ENCODE data around the gene TDRD10.
"Not testable (repeated sequence)": the region's sequence is repeated elsewhere in the genome, so short reads cannot be mapped to it uniquely, and the experiment has no call there.

The TDRD10 gene

GRCh38 chr1:154519591-154519991 is 17.6 kb downstream of the TDRD10 start:
- no peak for DNase-seq (ENCODE audit: low read depth, low spot score)
- H3K4me1 ChIP-seq (ENCODE audit: insufficient read depth, insufficient read length) = peaks cover 2% of the 10 kb centered on the region
- no peaks in the 10 kb centered on the region for H3K9me3 ChIP-seq (ENCODE audit: insufficient read depth, low read length)
- no peak overlapping the region for H3K4me3 ChIP-seq (ENCODE audit: insufficient read length, low read depth)
- no peaks in the 10 kb centered on the region for H3K27me3 ChIP-seq (ENCODE audit: insufficient read depth, insufficient read length)
- H3K36me3 ChIP-seq (ENCODE audit: insufficient read depth, insufficient read length, low read length) = no peaks in the 10 kb centered on the region
- TF ChIP-seq YY1 (IDR thresholded peaks at IDR 0.05; ENCODE audit: insufficient read depth, insufficient read length) (no peak), ZNF274 (IDR thresholded peaks at IDR 0.05; ENCODE audit: low read depth, low read length) (no peak), SUZ12 (IDR thresholded peaks at IDR 0.05; ENCODE audit: extremely low read depth, insufficient read depth, insufficient read length) (no peak)
- no peak overlapping the region for H3K9ac ChIP-seq (ENCODE audit: insufficient read length, low read depth)

- peaks cover 5% of the 10 kb centered on the region for H3K4me1 ChIP-seq (ENCODE audit: insufficient read depth, insufficient read length)
- H3K27me3 ChIP-seq (ENCODE audit: insufficient read depth, insufficient read length) = no peaks in the 10 kb centered on the region
- no peaks in the 10 kb centered on the region for H3K9me3 ChIP-seq (ENCODE audit: insufficient read depth, low read length)
- DNase-seq (ENCODE audit: low read depth, low spot score) = no peak
- no peak overlapping the region for H3K4me3 ChIP-seq (ENCODE audit: insufficient read length, low read depth)
- H3K36me3 ChIP-seq (ENCODE audit: insufficient read depth, insufficient read length, low read length) = no peaks in the 10 kb centered on the region
- no peak overlapping the region for H3K9ac ChIP-seq (ENCODE audit: insufficient read length, low read depth)
- TF ChIP-seq ZNF274 (IDR thresholded peaks at IDR 0.05; ENCODE audit: low read depth, low read length) (no peak), SUZ12 (IDR thresholded peaks at IDR 0.05; ENCODE audit: extremely low read depth, insufficient read depth, insufficient read length) (no peak)
Measured at GRCh38 chr1:154520333-154520732, 18.3 kb downstream of the TDRD10 start.

GRCh38 chr1:154521695-154522094 is 19.7 kb downstream of the TDRD10 start:
- TF ChIP-seq ZNF274 (IDR thresholded peaks at IDR 0.05; ENCODE audit: low read depth, low read length) (no peak), YY1 (IDR thresholded peaks at IDR 0.05; ENCODE audit: insufficient read depth, insufficient read length) (no peak), SUZ12 (IDR thresholded peaks at IDR 0.05; ENCODE audit: extremely low read depth, insufficient read depth, insufficient read length) (no peak)
- Histone ChIP-seq H3K36me3 (ENCODE audit: insufficient read depth, insufficient read length, low read length) (no peaks in the 10 kb centered on the region), H3K9me3 (ENCODE audit: insufficient read depth, low read length) (no peaks in the 10 kb centered on the region), H3K9ac (ENCODE audit: insufficient read length, low read depth) (no peak overlapping the region), H3K4me3 (ENCODE audit: insufficient read length, low read depth) (no peak overlapping the region), H3K4me1 (ENCODE audit: insufficient read depth, insufficient read length) (peaks cover 5% of the 10 kb centered on the region), H3K27me3 (ENCODE audit: insufficient read depth, insufficient read length) (no peaks in the 10 kb centered on the region)
- DNase-seq (ENCODE audit: low read depth, low spot score) = no peak

- Histone ChIP-seq H3K36me3 (ENCODE audit: insufficient read depth, insufficient read length, low read length) (no peaks in the 10 kb centered on the region), H3K27me3 (ENCODE audit: insufficient read depth, insufficient read length) (no peaks in the 10 kb centered on the region), H3K9ac (ENCODE audit: insufficient read length, low read depth) (no peak overlapping the region), H3K4me3 (ENCODE audit: insufficient read length, low read depth) (no peak overlapping the region), H3K4me1 (ENCODE audit: insufficient read depth, insufficient read length) (peaks cover 2% of the 10 kb centered on the region), H3K9me3 (ENCODE audit: insufficient read depth, low read length) (no peaks in the 10 kb centered on the region)
- TF ChIP-seq YY1 (IDR thresholded peaks at IDR 0.05; ENCODE audit: insufficient read depth, insufficient read length) (no peak), ZNF274 (IDR thresholded peaks at IDR 0.05; ENCODE audit: low read depth, low read length) (no peak), SUZ12 (IDR thresholded peaks at IDR 0.05; ENCODE audit: extremely low read depth, insufficient read depth, insufficient read length) (no peak)
- no peak for DNase-seq (ENCODE audit: low read depth, low spot score)
Measured at GRCh38 chr1:154524881-154525280, 22.9 kb downstream of the TDRD10 start.

GRCh38 chr1:154527192-154527591 is 25.2 kb downstream of the TDRD10 start:
- TF ChIP-seq ZNF274 (IDR thresholded peaks at IDR 0.05; ENCODE audit: low read depth, low read length) (no peak), YY1 (IDR thresholded peaks at IDR 0.05; ENCODE audit: insufficient read depth, insufficient read length) (no peak), SUZ12 (IDR thresholded peaks at IDR 0.05; ENCODE audit: extremely low read depth, insufficient read depth, insufficient read length) (no peak)

GRCh38 chr1:154529308-154529707 is 27.3 kb downstream of the TDRD10 start:
- DNase-seq (ENCODE audit: low read depth, low spot score) = no peak
- no peaks in the 10 kb centered on the region for H3K36me3 ChIP-seq (ENCODE audit: insufficient read depth, insufficient read length, low read length)
- TF ChIP-seq ZNF274 (IDR thresholded peaks at IDR 0.05; ENCODE audit: low read depth, low read length) = no peak
- no peak for TF ChIP-seq YY1 (IDR thresholded peaks at IDR 0.05; ENCODE audit: insufficient read depth, insufficient read length)
- TF ChIP-seq SUZ12 (IDR thresholded peaks at IDR 0.05; ENCODE audit: extremely low read depth, insufficient read depth, insufficient read length) = no peak
- H3K4me1 ChIP-seq (ENCODE audit: insufficient read depth, insufficient read length) = peaks cover 2% of the 10 kb centered on the region
- no peaks in the 10 kb centered on the region for H3K27me3 ChIP-seq (ENCODE audit: insufficient read depth, insufficient read length)
- H3K9ac ChIP-seq (ENCODE audit: insufficient read length, low read depth) = no peak overlapping the region
- peaks cover 23% of the 10 kb centered on the region; the same call in 1 of the 2 replicates for H3K9me3 ChIP-seq (ENCODE audit: insufficient read depth, low read length)
- H3K4me3 ChIP-seq (ENCODE audit: insufficient read length, low read depth) = no peak overlapping the region

More at GRCh38 chr1:154527192-154527591, 25.2 kb downstream of the TDRD10 start:
- no peak overlapping the region for H3K9ac ChIP-seq (ENCODE audit: insufficient read length, low read depth)
- no peaks in the 10 kb centered on the region for H3K27me3 ChIP-seq (ENCODE audit: insufficient read depth, insufficient read length)
- DNase-seq (ENCODE audit: low read depth, low spot score) = no peak
- H3K9me3 ChIP-seq (ENCODE audit: insufficient read depth, low read length) = peaks cover 9% of the 10 kb centered on the region; the same call in 1 of the 2 replicates
- H3K4me3 ChIP-seq (ENCODE audit: insufficient read length, low read depth) = no peak overlapping the region
- H3K36me3 ChIP-seq (ENCODE audit: insufficient read depth, insufficient read length, low read length) = no peaks in the 10 kb centered on the region
- peaks cover 2% of the 10 kb centered on the region for H3K4me1 ChIP-seq (ENCODE audit: insufficient read depth, insufficient read length)

GRCh38 chr1:154531950-154532349 is 29.9 kb downstream of the TDRD10 start:
- not testable (repeated sequence) for H3K9ac ChIP-seq (ENCODE audit: insufficient read length, low read depth); H3K36me3 ChIP-seq (ENCODE audit: insufficient read depth, insufficient read length, low read length); H3K4me3 ChIP-seq (ENCODE audit: insufficient read length, low read depth); H3K27me3 ChIP-seq (ENCODE audit: insufficient read depth, insufficient read length); DNase-seq (ENCODE audit: low read depth, low spot score); H3K4me1 ChIP-seq (ENCODE audit: insufficient read depth, insufficient read length)
- H3K9me3 ChIP-seq (ENCODE audit: insufficient read depth, low read length) = peaks cover 23% of the 10 kb centered on the region; the same call in 1 of the 2 replicates
